Upper lobe of right lung (tissue), 1 donor: ENCODE results near the gene FAM47E. TPM values are rescaled to one million over a fixed set of nuclear protein-coding genes. Genes with fewer than 3 reads are reported as not detected.

ENCODE experiments used
- ATAC-seq: fragments of 200-7000 bp; cut with Tn5 transposase; one replicate; pipeline ENCODE4 v1.9.1; 2020; ENCODE audit warnings: mild to moderate bottlenecking, moderate library complexity
- DNase-seq: peaks from one replicate; pipeline ENCODE4 v3.0.0-alpha.2; 2020
- H3K27ac ChIP-seq: fragments of 200-600 bp; one replicate; pipeline ENCODE4 v1.8.0; 2022
- H3K27me3 ChIP-seq: fragments of 200-600 bp; one replicate; pipeline ENCODE4 v1.8.0; 2022; ENCODE audit warnings: mild to moderate bottlenecking
- H3K36me3 ChIP-seq: fragments of 200-600 bp; one replicate; pipeline ENCODE4 v1.8.0; 2022
- H3K4me1 ChIP-seq: fragments of 200-600 bp; one replicate; pipeline ENCODE4 v1.8.0; 2022
- H3K4me3 ChIP-seq: fragments of 200-600 bp; one replicate; pipeline ENCODE4 v1.8.0; 2022; ENCODE audit warnings: mild to moderate bottlenecking
- H3K9me3 ChIP-seq: fragments of 200-600 bp; one replicate; pipeline ENCODE4 v1.8.0; 2022
- intact Hi-C: fragments of 100-400 bp; cut with DNase I; formaldehyde crosslinking; loops from one replicate; pipeline ENCODE4 v1.11.0; 2022
- total RNA-seq: library from RNA; stranded (reverse); fragmentation: NEBNext Ultra II Directional; extraction: Animal tissue kit (Norgen Biotek cat#: 25700); gene quantifications from one replicate; pipeline ENCODE4 v1.2.1, GENCODE V29; 2021
- TF ChIP-seq, protein P1 (sequence below): fragments of 200-600 bp; IDR thresholded peaks from one replicate; pipeline ENCODE4 v1.8.0; 2022; ENCODE audit warnings: antibody characterized with exemption
- donor health status: DM: no; HTN: yes; CAD: no; lungs with severe emphysema.

The FAM47E gene
- total RNA-seq, 1 donor from 2014 or later = 3.6 TPM

- peak; percentile 32 for DNase-seq
- H3K27me3 ChIP-seq = no peaks in the 10 kb centered on the region
- intact Hi-C loops = no loop called here
- TF ChIP-seq, protein P1, sequence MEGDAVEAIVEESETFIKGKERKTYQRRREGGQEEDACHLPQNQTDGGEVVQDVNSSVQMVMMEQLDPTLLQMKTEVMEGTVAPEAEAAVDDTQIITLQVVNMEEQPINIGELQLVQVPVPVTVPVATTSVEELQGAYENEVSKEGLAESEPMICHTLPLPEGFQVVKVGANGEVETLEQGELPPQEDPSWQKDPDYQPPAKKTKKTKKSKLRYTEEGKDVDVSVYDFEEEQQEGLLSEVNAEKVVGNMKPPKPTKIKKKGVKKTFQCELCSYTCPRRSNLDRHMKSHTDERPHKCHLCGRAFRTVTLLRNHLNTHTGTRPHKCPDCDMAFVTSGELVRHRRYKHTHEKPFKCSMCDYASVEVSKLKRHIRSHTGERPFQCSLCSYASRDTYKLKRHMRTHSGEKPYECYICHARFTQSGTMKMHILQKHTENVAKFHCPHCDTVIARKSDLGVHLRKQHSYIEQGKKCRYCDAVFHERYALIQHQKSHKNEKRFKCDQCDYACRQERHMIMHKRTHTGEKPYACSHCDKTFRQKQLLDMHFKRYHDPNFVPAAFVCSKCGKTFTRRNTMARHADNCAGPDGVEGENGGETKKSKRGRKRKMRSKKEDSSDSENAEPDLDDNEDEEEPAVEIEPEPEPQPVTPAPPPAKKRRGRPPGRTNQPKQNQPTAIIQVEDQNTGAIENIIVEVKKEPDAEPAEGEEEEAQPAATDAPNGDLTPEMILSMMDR = no peak
- no peak for ATAC-seq
- no peak overlapping the region for H3K4me3 ChIP-seq
- H3K9me3 ChIP-seq = no peaks in the 10 kb centered on the region
- H3K36me3 ChIP-seq = peaks cover 8% of the 10 kb centered on the region
- H3K27ac ChIP-seq = no peak overlapping the region
- peaks cover 12% of the 10 kb centered on the region for H3K4me1 ChIP-seq
Measured at GRCh38 chr4:76310683-76311082, 59.2 kb downstream of the FAM47E start.

- TF ChIP-seq, protein P1 = no peak
- DNase-seq (peak; percentile 11), ATAC-seq (peak; percentile 76)
- no peaks in the 10 kb centered on the region for H3K27me3 ChIP-seq
- H3K4me1 ChIP-seq = peaks cover 12% of the 10 kb centered on the region
- H3K9me3 ChIP-seq = no peaks in the 10 kb centered on the region
- peaks cover 8% of the 10 kb centered on the region for H3K36me3 ChIP-seq
- H3K27ac ChIP-seq = no peak overlapping the region
- H3K4me3 ChIP-seq = no peak overlapping the region
- intact Hi-C loops = no loop called here
Measured at GRCh38 chr4:76311896-76312331, 60.4 kb downstream of the FAM47E start.

GRCh38 chr4:76312457-76312856 lies 60.9 kb downstream of the FAM47E start:
- ATAC-seq = no peak
- Histone ChIP-seq H3K4me1 (peaks cover 9% of the 10 kb centered on the region), H3K27me3 (no peaks in the 10 kb centered on the region), H3K36me3 (peaks cover 8% of the 10 kb centered on the region), H3K9me3 (no peaks in the 10 kb centered on the region), H3K4me3 (no peak overlapping the region), H3K27ac (no peak overlapping the region)
- intact Hi-C loops = no loop called here
- DNase-seq = no peak
- TF ChIP-seq, protein P1 = no peak

- H3K4me1 ChIP-seq = peaks cover 6% of the 10 kb centered on the region
- DNase-seq (no peak), ATAC-seq (no peak)
- peaks cover 8% of the 10 kb centered on the region for H3K36me3 ChIP-seq
- H3K27ac ChIP-seq = no peak overlapping the region
- H3K9me3 ChIP-seq = no peaks in the 10 kb centered on the region
- no peaks in the 10 kb centered on the region for H3K27me3 ChIP-seq
- TF ChIP-seq, protein P1 = no peak
- no peak overlapping the region for H3K4me3 ChIP-seq
- intact Hi-C loops = no loop called here
Measured at GRCh38 chr4:76313547-76313946, 62.0 kb downstream of the FAM47E start.

DNA sequence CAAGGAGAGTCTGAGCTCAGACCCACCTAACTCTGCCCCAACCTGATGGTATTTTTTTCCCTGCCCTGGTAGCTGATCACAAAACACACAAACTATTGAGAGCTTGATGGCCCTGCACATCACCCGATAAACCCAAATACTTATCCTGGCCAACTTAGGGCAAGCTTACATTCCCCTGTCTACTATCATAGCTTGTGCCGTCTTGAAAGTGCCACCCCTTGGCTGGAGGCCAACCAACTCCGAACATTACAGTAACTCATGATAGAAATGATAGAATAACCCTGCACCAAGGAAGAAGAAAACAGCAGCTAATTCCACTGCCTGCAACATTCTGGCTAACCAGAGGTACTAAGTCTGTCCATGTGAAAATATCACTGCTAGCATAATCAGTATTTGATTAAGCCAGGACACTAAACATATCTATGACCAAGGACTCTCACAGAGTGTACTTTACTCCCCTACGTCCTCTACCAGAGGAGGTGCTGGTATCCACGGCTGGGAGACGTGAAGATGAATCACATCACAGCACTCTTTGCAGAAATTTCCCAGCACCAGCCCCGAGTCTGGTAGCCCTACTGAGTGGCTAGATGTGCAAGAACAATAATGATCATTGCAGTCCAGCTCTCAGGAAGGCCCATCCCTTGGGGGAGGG lies 63.9 kb downstream of the FAM47E start:
- Histone ChIP-seq H3K36me3 (no peaks in the 10 kb centered on the region), H3K9me3 (no peaks in the 10 kb centered on the region), H3K27ac (no peak overlapping the region), H3K4me1 (peaks cover 6% of the 10 kb centered on the region), H3K27me3 (no peaks in the 10 kb centered on the region), H3K4me3 (no peak overlapping the region)
- ATAC-seq = no peak
- DNase-seq = no peak
- intact Hi-C loops = no loop called here
- TF ChIP-seq, protein P1 = no peak
